Measurements from ENCODE around the gene APBB2.

APBB2 gene

DNA sequence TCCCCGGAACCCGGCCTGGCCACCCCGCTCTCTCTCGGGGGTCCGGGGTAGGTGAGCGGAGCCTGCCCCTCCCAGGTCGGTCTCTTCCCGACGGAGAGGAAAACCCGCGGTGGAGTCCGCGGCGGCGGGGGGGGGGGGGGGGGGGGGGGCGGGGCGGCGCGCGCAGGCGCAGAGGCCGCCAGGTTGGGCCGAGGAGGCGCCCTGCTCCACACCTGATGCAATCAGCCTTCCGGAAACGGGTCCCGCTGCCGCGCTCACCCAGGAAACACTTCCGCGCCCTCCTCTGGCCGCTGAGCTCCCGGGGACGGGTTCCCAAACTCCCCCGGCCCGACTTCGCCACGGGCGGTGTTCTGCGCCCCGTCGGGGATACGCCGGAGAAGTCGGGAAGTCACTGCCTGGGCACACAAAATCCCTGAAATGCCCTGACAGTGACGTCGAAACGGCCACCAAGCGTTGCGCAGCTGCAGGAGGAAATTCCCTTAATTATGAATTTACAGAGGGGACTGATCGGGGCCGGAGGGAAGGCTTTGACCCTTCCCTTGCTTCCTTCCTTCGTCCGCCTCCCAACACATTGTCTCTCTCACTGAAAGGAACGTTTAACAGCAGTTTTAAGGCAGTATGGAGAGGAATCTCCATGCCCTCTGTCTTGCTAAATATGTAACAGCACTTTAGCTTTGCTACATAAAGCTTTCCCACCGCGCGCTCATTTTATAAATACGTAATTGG lies 2.1 kb upstream of the APBB2 start:
- peak in 2 of 4 experiments; percentile 47 to 67 for DNase-seq (ENCODE audit: low read depth in 4 of 4, low spot score in 1 of 4)

DNA sequence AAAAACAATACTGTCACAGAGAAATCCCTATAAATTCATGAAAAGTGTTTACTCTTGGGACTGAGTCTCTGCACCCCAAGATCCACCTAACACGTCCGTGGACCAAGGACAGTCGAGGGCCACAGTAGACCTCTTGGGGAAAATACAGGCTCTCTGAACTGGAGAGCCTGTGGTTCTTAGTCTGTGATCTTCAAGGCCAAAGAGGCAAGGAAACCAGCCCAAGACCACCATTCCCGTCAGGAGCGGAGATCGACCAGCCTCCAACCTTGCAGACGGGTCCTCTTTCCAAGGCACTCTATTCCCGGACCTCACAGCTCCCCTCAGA lies 1.6 kb upstream of the APBB2 start:
- no peak for DNase-seq (ENCODE audit: low read depth in 4 of 4, low spot score in 1 of 4)

DNA sequence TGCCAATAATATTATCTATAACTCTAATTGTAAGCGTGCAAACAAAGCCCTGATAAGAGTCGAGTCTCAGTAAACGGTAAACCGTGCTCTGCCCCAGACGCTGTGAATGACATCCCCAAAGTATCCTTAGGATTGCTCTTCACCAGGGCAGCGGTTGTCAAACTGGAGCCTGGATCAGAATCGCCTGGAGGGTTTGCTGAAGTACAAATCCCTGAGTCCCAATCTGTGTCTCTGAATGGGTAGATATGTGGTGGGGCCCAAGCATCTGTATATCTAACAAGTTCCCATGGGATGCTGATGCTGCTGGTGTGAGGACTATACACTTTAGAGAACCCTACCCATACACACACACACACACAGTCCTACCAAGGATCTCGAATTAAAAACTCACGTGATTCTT lies 813 bp upstream of the APBB2 start:
- no peak for DNase-seq (ENCODE audit: low read depth in 4 of 4, low spot score in 1 of 4)

DNA sequence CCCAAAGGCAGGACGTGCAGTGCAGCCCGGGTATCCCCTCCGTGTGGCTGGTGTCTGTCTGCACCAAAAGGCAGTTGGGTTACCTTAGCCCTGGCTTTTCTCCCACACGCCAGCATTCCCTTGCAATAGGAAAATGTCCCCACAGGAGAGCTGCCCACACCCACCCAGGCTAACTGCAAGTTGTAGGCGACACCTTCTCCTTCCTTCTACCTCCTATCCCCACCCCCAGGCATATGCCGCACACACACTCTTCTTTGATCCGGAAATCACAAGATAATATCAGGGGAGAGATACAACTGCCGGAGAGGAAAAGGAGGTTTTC lies 444 bp upstream of the APBB2 start:
- no peak for DNase-seq (ENCODE audit: low read depth in 4 of 4, low spot score in 1 of 4)

DNA sequence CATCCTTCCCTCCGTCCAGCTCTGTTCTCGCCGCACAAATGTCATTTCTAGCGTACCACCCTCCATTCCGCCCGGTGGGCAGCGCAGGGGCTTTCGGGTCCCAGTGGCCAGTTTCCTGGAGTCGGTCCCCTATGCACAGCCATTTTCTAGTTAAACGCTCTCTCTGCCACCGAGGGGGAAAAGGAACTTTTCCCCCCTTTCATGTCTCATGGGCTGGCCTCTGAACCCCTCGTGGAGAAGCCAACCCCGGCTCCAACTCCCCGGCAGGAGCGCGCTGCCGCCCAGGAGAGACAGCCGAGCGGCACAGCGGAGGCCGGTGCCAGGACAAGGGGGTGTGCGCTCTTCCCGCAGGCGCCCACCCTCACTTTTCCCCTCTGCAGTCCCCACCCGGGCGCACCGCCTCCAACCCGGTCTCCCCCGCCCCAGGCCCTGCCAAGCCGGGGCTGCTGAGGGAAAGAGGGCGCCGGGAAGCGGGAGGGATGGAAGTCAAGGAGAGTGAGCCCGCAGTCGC lies 662 bp downstream of the APBB2 start:
- no peak for DNase-seq (ENCODE audit: low read depth in 4 of 4, low spot score in 1 of 4)

DNA sequence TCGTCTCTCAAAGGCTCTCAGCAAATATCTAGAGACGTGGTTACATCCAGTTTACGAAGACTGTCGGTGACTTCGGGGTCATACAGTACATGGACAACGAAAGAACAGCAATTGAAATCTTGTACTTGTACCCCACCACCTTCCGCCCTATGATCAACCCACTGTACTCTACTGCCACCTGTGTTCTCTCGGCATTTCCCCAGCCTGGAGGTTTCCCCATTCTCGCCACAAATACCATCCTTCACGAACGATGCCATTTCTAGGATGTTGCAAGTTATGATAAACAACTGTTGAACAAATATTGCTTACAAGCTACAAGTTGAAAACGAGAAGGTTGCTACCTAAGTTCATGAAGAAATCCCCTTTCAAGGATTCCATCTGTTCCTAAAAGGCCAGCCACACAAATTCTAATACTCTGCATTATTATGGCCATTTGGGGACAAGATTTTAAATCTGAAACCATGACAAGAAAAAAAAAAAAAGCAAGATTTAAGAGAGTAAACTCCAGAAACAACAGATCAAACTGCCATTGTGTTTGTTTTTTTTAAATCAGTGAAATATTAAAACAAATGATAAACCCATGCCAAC lies 1.6 kb downstream of the APBB2 start:
- DNase-seq (ENCODE audit: low read depth in 4 of 4, low spot score in 1 of 4): no peak

DNA sequence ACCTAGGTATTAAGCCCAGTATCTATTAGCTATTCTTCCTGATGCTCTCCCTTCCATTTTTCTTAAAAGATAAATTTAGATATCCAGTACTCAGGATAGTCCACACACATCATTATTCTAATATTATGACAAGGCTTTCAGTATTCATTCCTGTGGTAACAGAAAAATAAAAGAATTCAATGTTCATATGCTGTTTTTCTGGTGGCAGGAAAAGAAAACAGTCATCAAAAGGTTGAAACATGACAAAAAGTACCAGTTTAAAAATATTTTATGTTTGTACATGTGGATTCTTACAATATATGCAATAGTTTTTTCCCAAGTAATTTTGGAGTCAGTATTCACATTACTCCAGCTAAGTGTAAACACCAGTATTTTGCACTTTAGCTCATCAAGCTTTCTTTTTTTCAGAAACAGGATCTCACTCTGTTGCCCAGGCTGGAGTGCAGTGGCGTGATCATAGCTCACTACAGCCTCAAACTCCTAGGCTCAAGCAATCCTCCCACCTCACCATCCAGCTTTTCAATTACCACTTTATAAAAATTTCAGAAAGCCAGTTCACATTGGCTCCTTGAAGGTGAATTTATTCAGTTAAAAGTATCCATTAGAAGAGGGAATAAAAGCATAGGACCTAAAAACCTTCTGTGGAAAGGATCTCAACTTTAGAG lies 2.3 kb downstream of the APBB2 start:
- DNase-seq (ENCODE audit: low read depth in 4 of 4, low spot score in 1 of 4): no peak

DNA sequence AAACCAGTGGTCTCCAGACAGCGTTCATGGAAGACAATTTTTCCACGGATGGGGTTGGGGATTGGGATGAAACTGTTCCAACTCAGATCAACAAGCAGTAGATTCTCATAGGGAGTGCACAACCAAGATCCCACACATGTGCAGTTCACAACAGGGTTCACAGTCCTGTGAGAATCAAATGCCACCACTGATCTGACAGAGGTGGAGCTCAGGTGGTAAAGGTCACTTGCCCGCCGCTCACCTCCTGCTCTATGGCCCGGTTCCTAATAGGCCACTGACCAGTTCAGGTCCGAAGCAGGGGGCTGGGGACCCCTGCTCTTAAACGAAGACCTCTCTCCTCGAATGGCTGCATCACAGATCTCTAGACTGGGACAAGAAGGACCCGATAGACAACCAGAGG lies 4.4 kb downstream of the APBB2 start:
- DNase-seq (ENCODE audit: low read depth in 4 of 4, low spot score in 1 of 4): no peak

DNA sequence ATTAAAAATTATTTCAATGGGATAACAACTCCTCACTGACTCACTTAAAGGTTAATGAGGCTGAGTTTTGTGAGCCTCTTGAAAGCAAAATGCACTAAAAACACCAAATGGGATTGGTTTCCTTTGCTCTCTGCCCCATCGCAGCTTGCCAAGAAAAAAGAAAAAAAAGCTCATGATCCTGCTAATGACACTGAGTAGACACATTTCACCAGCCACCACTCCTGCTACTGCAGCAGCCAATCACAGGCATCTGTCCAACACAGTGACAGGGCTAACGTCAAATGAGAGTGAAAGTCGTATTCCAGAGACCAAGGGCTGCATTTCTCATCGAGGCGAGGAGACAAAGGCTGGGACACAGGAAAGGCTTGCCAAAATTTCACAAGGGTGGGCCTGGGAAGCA lies 5.2 kb downstream of the APBB2 start:
- no peak for DNase-seq (ENCODE audit: low read depth in 4 of 4, low spot score in 1 of 4)

DNA sequence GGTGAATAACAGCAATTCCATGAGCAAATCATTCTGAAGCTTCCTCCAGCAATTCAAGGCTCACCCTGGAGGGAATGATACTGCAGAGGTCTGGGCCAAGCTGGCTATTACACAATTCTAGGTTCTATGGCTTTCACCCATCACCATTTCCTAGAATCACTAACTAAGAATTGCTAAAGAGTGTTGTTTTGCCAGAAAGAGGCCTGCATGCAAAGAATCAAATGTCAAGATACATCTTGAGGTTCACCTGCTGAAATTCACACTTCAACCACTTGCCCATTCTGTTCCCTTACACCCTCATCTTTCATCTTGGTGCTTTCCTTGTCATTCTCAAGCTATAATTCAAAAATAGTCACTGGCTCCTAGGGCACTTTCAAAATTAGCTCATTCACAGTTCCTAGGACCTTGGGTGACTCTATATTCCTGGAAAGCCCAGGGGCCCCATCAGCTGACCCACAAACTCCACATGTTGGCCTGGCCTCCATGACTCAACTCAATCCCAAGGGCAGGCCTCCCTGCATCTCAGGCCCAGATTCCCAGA lies 7.0 kb downstream of the APBB2 start:
- no peak for DNase-seq (ENCODE audit: low read depth in 4 of 4, low spot score in 1 of 4)

DNA sequence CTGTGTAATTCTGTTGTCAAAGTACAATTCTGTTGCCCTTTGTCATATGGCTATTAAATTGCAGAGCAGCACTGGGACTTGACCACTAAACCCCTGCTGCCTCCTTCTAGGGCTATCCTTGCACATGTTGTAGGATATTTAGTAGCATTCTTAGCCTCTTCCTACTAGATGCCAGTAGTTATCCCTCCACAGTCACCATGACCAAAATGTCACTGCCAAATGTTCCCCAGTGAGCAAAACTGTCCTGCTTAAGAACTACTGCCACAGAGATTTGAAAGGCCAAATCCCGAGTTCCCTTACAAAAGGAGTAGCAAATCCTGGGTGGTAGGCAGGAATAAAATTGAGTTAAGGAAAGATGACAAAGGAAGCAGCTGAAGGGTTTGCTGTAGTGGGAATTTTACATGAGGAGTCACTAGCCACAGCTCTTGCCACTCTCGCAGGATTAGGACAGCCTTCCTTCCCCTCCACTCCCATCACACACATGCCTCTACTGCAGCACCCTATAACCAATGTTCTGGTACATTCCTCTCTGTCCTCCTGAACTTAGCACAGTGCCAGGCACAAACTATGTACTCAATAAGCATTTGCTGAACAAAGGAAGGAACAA lies 8.4 kb downstream of the APBB2 start:
- DNase-seq (ENCODE audit: low read depth in 4 of 4, low spot score in 1 of 4): no peak

DNA sequence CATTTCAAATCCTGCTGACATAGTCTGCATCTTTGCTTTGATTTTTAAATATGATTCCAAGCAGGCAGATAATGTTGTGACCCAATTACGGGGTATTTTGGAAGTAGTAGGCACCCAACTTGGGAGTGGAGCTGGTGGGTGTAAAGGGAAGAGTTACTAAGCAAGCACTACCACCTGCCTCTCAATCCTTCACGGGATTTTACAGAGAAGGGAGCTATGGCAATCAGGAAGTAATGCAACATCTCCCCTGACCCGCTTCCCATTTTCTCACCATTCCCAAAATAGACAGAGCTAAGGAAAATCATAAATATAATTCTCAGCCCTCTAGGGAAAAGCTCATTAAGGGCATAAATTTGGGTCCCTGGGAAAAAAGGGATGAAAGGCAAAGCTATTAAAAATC lies 9.2 kb downstream of the APBB2 start:
- DNase-seq (ENCODE audit: low read depth in 4 of 4, low spot score in 1 of 4): no peak

DNA sequence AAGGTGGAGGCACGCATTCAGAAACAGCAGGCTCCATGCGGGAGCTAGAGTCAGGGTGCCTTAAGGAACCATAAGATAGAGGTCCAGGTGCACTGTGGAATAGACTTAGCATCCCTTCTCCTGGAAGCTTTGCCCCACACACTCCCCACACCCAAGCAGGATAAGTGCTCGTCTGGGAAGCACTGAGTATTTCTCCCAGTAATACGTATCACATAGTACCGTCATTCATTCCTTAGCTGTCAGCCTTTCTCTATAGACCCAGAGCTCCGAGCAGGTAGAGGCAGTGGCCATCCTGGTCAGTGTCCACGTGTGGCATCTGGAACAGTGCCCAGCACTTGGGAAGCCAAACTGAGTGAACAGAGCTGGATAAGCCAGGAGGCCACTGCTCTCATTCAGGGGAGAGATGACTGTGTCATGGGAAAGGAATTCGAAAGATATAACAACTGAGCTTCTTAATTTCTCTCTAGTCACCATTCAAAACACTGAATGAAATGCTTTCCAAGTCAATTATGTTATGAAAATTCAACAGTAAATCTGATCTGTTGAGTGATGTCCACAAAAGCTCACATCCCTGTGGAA lies 9.9 kb downstream of the APBB2 start:
- DNase-seq (ENCODE audit: low read depth in 4 of 4, low spot score in 1 of 4): no peak

DNA sequence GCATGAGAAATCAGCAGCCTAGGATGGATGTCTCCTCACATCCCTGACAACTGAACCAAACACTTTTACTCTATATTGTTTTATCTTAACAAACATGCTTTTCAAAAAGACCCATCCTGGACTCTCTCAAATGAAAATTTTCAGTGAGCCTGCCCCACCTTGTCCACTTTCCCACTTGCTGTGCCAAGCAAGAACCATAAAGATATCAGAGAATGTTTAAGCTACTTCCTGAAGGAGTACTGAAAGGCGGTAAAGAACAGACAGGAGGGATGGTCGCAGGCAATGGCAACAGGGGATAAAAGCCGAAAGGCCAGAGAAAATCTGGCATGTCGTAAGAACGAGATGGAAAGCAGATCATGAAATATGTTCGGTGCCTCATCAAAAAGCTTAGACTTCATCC lies 10.5 kb downstream of the APBB2 start:
- no peak for DNase-seq (ENCODE audit: low read depth in 4 of 4, low spot score in 1 of 4)

DNA sequence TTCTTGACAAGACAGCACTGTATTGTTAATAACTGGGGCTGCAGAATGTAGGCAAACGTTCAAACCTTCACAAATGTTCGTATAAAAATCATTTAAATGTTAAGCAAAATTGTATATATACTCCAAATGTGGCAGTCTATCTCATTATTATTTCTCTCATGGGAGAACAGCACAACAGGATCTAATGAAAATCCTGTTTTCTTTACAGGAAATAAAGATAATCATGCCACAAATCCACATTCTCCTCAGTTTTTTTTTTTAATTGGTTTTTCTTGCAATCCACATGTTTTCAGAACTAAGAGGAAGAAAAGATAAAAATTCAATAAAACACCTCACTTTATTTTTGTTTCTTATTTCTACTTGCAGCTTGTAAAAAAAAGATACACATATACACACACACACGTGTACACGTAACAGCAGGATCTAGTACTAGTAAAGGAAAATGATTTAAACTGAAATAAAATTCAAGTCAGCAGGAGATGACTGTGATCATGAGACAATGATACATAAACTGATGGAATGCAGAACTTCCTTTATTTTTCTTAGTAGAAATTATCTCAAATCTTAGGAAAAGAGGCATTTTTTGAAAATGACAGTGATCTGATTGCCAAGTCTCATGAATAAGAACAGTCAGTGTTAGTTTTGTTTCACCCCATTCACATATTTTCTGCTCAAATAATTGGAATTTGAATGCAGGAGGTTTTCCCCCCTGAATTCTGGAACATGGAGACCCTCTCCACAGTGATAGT lies 11.3 kb downstream of the APBB2 start:
- DNase-seq (ENCODE audit: low read depth in 4 of 4, low spot score in 1 of 4): no peak

DNA sequence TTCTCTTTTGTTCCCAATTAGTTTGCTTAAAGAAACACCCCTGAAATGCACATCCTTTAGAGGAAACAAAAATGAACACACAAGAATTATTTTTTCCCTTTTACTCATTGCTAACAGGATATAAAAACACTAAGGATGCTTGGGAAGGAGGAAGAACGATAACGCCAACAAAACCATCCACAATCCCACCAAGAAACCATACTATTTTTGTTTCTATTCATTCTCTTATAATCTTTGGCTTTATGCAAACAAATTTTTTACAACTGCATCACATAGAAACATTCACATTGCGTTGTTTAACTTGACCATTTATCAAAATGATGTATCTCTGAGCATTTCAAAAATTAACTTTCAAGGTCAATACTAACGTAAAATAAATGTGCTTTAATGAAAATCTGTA lies 12.0 kb downstream of the APBB2 start:
- no peak for DNase-seq (ENCODE audit: low read depth in 4 of 4, low spot score in 1 of 4)

DNA sequence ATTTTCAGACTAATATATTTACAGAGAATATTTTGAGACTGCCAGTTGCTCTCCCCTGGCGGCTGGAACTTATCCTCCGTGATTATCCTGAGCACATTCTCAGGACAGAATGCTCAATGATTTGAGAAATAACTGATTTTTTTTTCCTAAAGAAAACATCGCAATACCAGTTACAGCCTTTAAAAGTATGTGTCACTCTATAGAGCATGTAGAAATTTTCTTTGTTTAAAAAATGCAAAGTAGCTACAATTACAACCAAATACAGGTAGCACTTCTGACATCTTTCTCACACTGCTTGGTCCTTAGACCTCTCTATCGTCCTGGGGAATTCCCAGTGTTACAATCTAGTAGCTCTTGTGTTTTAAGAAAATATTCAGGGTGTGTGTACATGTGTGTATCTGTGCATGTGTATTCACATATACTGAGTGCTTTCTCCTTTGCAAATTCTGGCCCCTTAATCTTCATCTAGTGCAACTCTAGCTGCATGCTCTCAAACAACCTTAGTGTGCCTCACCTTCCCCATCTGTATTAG lies 13.8 kb downstream of the APBB2 start:
- DNase-seq (ENCODE audit: low read depth in 4 of 4, low spot score in 1 of 4): no peak

DNA sequence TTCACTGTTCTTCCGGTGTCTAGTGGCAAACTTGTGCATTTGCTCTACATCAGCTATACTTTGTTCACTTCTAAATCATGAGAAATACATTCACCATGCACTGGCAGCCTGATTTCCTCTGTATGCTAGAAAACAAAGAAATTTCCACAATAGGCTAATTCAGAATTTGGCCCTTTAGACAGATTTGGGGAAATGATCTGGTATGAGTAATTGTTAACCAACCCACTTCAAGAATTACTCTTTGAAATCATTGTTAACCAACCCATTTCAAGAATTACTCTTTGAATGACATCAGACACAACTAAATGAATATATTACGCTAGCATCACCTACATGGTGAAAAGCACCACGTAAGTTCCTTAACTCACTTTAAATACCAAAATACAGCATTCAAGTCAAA lies 14.6 kb downstream of the APBB2 start:
- DNase-seq (ENCODE audit: low read depth in 4 of 4, low spot score in 1 of 4): no peak

DNA sequence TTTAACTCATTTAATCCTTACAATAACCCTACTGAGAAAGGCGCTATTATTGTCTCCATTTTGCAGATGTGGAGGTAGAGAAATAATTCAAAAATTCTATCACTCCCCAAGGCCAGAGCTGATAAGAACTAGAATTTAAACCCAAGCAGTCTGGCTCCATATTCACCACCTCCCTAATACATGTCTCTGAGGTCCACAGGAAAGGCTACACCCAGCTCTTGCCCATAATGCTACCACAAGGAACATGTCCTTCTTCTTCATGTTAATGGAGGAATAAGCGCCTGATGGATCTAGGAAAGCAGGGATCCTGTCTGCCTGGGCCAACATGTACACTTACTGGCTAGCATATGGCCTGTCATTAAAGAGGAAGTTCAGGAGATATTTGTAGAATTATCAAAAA lies 16.3 kb downstream of the APBB2 start:
- DNase-seq (ENCODE audit: low read depth in 4 of 4, low spot score in 1 of 4): no peak

DNA sequence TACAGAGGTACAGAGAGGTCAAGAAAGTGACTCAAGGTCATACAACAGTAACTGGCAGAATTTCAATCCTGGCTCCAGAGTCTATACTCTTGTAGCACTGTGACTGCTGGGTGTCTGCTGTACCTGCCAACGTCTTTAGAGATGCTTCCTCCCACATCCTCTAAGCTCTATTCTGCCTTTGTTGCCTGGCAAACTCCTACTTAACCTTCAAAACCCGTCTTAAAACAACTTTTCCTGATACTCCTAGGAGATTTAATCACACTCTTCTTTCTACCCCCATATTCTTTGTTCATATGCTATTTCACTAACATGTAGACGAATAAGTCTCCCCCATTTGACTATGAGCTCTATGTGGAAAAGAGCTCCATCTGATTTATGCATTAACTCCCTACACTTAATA lies 16.8 kb downstream of the APBB2 start:
- DNase-seq (ENCODE audit: low read depth in 4 of 4, low spot score in 1 of 4): no peak
